SIG-M5 treated with dmso at 0.1 percent for 504 hours (cell line): ENCODE measurements around the gene ZNF195.
"Not testable (repeated sequence)": the region's sequence is repeated elsewhere in the genome, so short reads cannot be mapped to it uniquely, and the experiment has no call there.

Experiments
- DNase-seq: peaks from one replicate; lab custom pipeline; 2025; ENCODE audit not compliant: unreplicated experiment; lab: John Stamatoyannopoulos, UW

The ZNF195 gene

GRCh38 chr11:3356858-3357257 lies 22.1 kb downstream of the ZNF195 start:
- no peak for DNase-seq

- no peak for DNase-seq
Observed at GRCh38 chr11:3353066-3353465, 25.9 kb downstream of the ZNF195 start.

- no peak for DNase-seq
Observed at GRCh38 chr11:3347127-3347526, 31.8 kb downstream of the ZNF195 start.

GRCh38 chr11:3346587-3346986 lies 32.4 kb downstream of the ZNF195 start:
- no peak for DNase-seq

GRCh38 chr11:3345736-3346135 lies 33.2 kb downstream of the ZNF195 start:
- DNase-seq: no peak

- DNase-seq: no peak
Observed at GRCh38 chr11:3344327-3345174, 34.4 kb downstream of the ZNF195 start.

GRCh38 chr11:3342709-3343108 lies 36.2 kb downstream of the ZNF195 start:
- DNase-seq: no peak

- DNase-seq: no peak
Observed at GRCh38 chr11:3341298-3341697, 37.6 kb downstream of the ZNF195 start.

- no peak for DNase-seq
Observed at GRCh38 chr11:3340025-3340424, 38.9 kb downstream of the ZNF195 start.

- no peak for DNase-seq
Observed at GRCh38 chr11:3339340-3339624, 39.7 kb downstream of the ZNF195 start.

- DNase-seq: no peak
Observed at GRCh38 chr11:3338569-3339339, 40.2 kb downstream of the ZNF195 start.

- not testable (repeated sequence) for DNase-seq
Observed at GRCh38 chr11:3336420-3336819, 42.5 kb downstream of the ZNF195 start.

- DNase-seq: not testable (repeated sequence)
Observed at GRCh38 chr11:3333157-3333556, 45.8 kb downstream of the ZNF195 start.

- not testable (repeated sequence) for DNase-seq
Observed at GRCh38 chr11:3331078-3331477, 47.9 kb downstream of the ZNF195 start.

GRCh38 chr11:3330064-3330463 lies 48.9 kb downstream of the ZNF195 start:
- DNase-seq: not testable (repeated sequence)

GRCh38 chr11:3328503-3328902 lies 50.4 kb downstream of the ZNF195 start:
- not testable (repeated sequence) for DNase-seq

GRCh38 chr11:3326450-3326849 lies 52.5 kb downstream of the ZNF195 start:
- not testable (repeated sequence) for DNase-seq

GRCh38 chr11:3324724-3325123 lies 54.2 kb downstream of the ZNF195 start:
- not testable (repeated sequence) for DNase-seq
